Fibroblast of mammary gland (primary cell): ENCODE results near the gene SLITRK6.

ENCODE experiments used
- DNase-seq: peaks from one replicate; pipeline ENCODE4 v3.0.0-alpha.2; 2010; ENCODE audit warnings: low read depth
- H3K4me3 ChIP-seq: 2 replicates; pipeline ENCODE4 v1.5.1; 2011; ENCODE audit warnings: low read depth, mild to moderate bottlenecking, low read length, moderate library complexity; ENCODE audit not compliant: control insufficient read depth
- CTCF ChIP-seq: conservative IDR thresholded peaks from 2 replicates; pipeline ENCODE4 v1.5.1; 2011; ENCODE audit warnings: low read depth, low read length, inconsistent platforms; ENCODE audit not compliant: control insufficient read depth, insufficient read depth

SLITRK6 gene

DNA sequence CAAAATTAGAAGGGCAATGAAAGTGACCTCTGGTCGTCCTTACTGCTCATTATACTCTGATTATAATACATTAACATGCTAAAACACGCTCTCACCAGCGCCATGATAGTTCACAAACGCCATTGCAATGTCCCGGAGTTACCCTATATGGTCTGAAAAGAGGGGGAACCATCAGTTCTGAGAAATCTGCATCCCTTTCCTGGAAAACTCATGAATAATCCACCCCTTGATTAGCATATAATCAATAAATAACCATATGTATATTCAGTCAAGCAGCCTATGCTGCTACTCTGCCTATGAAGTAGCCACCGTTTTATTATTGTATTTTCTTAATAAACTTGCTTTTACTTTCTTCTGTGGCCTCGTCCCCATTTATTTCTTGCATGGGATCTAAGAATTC lies 24.6 kb upstream of the SLITRK6 start:
- no peak for TF ChIP-seq CTCF

DNA sequence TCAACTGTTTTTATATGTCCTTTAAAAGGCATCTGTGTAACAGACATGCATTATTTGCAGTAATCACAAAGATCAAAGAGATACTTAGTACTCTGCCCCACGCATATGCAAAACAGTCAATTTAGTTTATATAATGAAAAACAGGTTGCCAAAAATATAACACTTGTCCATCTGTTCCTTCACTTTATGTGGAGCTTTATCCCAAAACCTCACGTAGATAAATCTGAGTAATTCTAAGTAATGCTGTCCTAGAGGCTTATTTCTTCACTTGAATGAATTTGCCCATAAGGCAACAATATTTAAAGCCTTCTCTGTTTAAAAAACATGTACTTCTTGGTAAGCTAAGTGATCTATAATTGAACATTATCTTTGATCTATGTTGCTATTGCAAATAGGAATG lies 20.3 kb upstream of the SLITRK6 start:
- no peak for DNase-seq
- H3K4me3 ChIP-seq = no peak overlapping the region
- TF ChIP-seq CTCF = no peak

More for the DNA sequence above, 24.6 kb upstream of the SLITRK6 start:
- H3K4me3 ChIP-seq = no peak overlapping the region
- no peak for DNase-seq

GRCh38 chr13:85816413-85816812 lies 17.2 kb upstream of the SLITRK6 start:
- no peak for TF ChIP-seq CTCF
- H3K4me3 ChIP-seq = no peak overlapping the region
- DNase-seq = peak; percentile 1

DNA sequence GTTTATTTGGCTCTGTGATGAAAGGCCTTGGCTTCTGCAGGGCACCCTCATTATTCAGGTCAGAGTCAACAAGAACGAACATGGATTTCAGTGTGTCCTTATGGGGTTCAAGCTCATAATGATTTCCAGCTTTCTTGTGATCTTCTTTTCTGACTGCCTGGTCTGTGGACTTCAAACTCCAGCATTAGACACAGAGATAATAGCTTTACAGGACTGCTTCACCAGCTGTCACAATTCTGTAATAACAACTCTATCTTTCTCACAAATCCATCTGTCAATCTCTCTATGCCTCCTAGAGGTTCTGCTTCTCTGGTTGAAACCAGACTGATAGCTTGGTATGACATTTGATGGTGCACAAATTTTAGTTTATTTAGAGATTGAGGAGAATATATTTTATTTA lies 13.1 kb upstream of the SLITRK6 start:
- DNase-seq = no peak
- no peak overlapping the region for H3K4me3 ChIP-seq
- TF ChIP-seq CTCF = no peak

DNA sequence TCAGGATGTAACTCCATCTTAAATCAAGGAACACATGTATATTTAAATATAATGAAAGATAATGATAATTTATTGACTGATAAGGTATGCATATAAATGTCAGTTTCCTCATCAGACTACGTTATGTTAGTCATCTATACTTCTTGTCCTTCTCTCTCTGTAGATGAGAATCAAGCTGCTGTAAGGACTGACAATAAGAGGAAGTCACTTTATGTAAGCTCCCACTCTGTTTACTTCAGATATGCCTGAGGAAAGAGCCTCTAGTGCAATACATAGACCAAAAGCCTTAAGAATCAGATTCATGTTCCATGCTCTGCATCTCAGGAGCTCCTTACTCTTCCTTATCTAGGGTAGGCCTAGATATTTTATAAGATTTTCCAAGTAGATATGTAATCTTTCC lies 9.6 kb upstream of the SLITRK6 start:
- DNase-seq = no peak
- no peak for TF ChIP-seq CTCF
- H3K4me3 ChIP-seq = no peak overlapping the region

DNA sequence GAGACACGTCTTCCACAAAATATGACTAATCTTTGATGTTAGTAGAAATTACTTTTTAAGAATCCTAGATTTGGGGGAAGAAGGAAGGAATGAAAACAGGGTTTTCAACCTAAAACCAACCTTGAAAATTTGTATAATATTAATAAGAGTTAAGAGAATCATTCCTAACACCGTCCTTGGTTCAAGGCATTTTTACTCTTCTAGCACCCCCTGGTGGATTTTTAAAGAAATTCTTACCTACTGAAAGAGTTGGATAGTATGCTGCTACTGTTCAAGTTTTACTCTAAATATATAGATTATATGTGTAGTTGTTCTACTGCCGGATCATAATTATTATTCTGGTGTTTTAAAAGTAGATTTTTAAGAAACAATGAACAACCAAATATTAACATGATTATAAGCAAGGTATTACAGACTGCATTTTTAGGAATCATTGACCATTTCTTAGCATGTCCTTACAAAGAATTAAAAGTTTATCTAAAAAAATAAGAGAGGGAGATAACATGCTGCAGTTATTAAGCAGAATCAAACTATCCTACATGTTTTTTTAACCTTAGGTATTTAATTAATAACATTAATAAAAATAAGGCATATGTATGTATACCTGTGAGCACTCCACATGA lies 7.4 kb upstream of the SLITRK6 start:
- no peak overlapping the region for H3K4me3 ChIP-seq
- peak; percentile 63 for DNase-seq
- TF ChIP-seq CTCF = peak; percentile 49

DNA sequence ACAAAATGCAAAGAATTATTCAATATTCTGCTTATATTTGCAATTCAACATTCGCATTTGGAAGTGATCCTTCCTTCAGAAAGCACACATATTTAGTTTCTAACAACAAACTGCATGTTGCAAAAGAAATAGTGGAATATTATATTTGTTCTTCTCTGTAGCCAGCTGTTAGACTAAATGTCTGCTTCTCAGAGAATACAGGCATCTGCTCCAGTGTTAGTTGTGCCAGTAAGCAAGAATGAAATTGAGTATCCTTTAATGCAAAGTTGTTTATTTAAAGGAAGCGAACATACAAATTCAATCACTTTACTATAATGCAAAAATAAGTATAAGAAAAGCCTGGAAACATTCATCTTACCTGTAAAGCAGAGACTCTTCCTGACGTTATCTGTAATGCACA lies 663 bp downstream of the SLITRK6 start:
- no peak for TF ChIP-seq CTCF
- DNase-seq = no peak
- no peak overlapping the region for H3K4me3 ChIP-seq
